NCI-H345 treated with DMSO at 0.1 percent for 48 hours (cell line): ENCODE data around the gene CCR5AS.
A peak's percentile ranks its signal among the peaks of the same experiment; 100 is the strongest.

Experiments
- DNase-seq: peaks from one replicate; lab custom pipeline; 2025; ENCODE audit not compliant: unreplicated experiment; lab: John Stamatoyannopoulos, UW

The CCR5AS gene

GRCh38 chr3:46381625-46382024, 25.2 kb downstream of the CCR5AS start:
- DNase-seq = no peak

- DNase-seq = no peak
These were observed 26.2 kb downstream of the CCR5AS start for GRCh38 chr3:46380471-46381221.

- no peak for DNase-seq
These were observed 28.4 kb downstream of the CCR5AS start for GRCh38 chr3:46378426-46378942.

GRCh38 chr3:46375814-46376213, 31.1 kb downstream of the CCR5AS start:
- no peak for DNase-seq

GRCh38 chr3:46375218-46375617, 31.6 kb downstream of the CCR5AS start:
- DNase-seq = no peak

- DNase-seq = no peak
These were observed 32.1 kb downstream of the CCR5AS start for GRCh38 chr3:46374755-46375154.

GRCh38 chr3:46372492-46373359, 34.1 kb downstream of the CCR5AS start:
- no peak for DNase-seq

- no peak for DNase-seq
These were observed 35.1 kb downstream of the CCR5AS start for GRCh38 chr3:46371519-46372340.

- DNase-seq = no peak
These were observed 35.9 kb downstream of the CCR5AS start, which contains the start of gene CCR5 for GRCh38 chr3:46370839-46371518. TSS of gene CCR5 (plus strand) at chr3:46370946. CDS start at chr3:46372903, 1,957 bp downstream.

GRCh38 chr3:46369675-46370132, 37.2 kb downstream of the CCR5AS start:
- no peak for DNase-seq

- DNase-seq = no peak
These were observed 37.7 kb downstream of the CCR5AS start for GRCh38 chr3:46369151-46369550.

GRCh38 chr3:46368569-46368968, 38.3 kb downstream of the CCR5AS start:
- DNase-seq = no peak

- DNase-seq = no peak
These were observed 39.1 kb downstream of the CCR5AS start for GRCh38 chr3:46367811-46368210.

- no peak for DNase-seq
These were observed 40.9 kb downstream of the CCR5AS start for GRCh38 chr3:46365737-46366524.

- DNase-seq = no peak
These were observed 41.8 kb downstream of the CCR5AS start for GRCh38 chr3:46365041-46365440.

- no peak for DNase-seq
These were observed 45.2 kb downstream of the CCR5AS start for GRCh38 chr3:46361408-46362283.

GRCh38 chr3:46360907-46361306, 46.0 kb downstream of the CCR5AS start:
- no peak for DNase-seq

GRCh38 chr3:46359733-46360493, 47.0 kb downstream of the CCR5AS start:
- DNase-seq = peak; percentile 95
